ENCODE results near the gene HDAC5.
A peak's percentile ranks its signal among the peaks of the same experiment; 100 is the strongest.

HDAC5 gene

DNA sequence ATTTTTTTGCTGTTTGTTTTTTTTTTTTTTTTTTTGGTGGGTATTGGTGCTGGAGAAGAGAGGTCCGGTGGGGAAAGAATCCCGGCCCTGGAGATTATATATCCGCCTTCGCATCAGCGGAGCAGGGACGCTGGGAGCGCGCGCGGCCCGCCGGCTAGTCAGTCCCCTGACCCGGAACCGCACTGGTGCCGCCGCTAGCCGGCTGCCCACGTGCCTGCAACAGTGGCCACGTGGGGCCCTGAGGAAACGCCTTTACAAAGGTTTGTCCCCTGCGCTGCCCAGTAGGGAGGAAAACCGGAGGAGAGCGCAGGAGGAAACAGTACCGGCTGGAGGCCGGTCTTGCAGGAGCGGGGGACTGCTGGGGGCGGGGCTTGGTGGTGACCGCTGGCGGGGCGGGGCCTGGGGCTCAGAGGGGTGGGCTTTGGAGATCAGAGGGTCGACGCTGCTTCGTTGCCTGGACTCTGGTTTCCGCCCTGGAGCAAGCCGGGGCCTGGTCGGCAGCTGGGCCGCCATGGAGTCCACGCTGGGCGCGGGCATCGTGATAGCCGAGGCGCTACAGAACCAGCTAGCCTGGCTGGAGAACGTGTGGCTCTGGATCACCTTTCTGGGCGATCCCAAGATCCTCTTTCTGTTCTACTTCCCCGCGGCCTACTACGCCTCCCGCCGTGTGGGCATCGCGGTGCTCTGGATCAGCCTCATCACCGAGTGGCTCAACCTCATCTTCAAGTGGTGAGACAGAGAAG is 52.8 kb downstream of the HDAC5 start, which contains the start of gene G6PC3:
G6PC3 (plus strand) TSS at position 281 of the 743 bp plus-strand sequence; CDS start at position 512, 231 bp downstream.
- Histone ChIP-seq H3K9me3 (no peaks in the 10 kb centered on the region), H3K4me3 (peak within 1 kb of the TSS; percentile 80), H3K4me2 (peak within 1 kb of the TSS; percentile 95), H3K4me1 (peaks cover 50% of the 10 kb centered on the region), H3K27ac (peak within 1 kb of the TSS; percentile 90), H3K9ac (peak within 1 kb of the TSS; percentile 89), H3K27me3 (no peaks in the 10 kb centered on the region), H4K20me1 (peaks cover 10% of the 10 kb centered on the region), H3K36me3 (peaks cover 28% of the 10 kb centered on the region)
- no peak for TF ChIP-seq Cebpa-rat (IDR thresholded peaks at IDR 0.05)

DNA sequence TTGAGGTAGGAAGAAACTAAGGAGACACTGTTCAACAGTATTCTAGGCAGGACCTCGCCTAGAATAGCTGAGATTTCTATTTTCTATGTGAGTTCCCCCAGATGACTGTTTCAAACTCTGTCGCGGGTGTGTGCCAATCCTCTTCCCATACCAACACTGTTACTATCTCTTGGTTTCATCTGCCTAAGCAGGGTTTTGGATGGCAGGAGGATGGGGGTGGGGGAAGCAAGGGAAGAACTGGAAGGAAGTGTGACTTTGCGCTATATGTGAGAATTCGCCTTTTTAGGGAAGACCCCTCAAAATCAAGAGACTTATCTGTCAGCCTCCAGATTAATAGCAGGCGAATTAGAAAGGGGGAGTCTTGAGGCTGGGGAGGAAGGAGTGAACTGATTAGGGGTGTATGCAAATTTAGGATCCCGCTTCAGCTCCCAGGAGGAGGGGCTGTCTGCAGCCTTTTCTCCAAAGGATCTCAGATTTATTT is 53.4 kb downstream of the HDAC5 start:
- H3K27ac ChIP-seq: peak overlapping the region; percentile 90
- H3K4me3 ChIP-seq: peak overlapping the region; percentile 80
- no peak for TF ChIP-seq Cebpa-rat (IDR thresholded peaks at IDR 0.05)
- H3K4me1 ChIP-seq: peaks cover 56% of the 10 kb centered on the region
- no peaks in the 10 kb centered on the region for H3K9me3 ChIP-seq
- peaks cover 22% of the 10 kb centered on the region for H3K36me3 ChIP-seq
- peak overlapping the region; percentile 89 for H3K9ac ChIP-seq
- H4K20me1 ChIP-seq: peaks cover 16% of the 10 kb centered on the region
- H3K4me2 ChIP-seq: peak overlapping the region; percentile 95
- no peaks in the 10 kb centered on the region for H3K27me3 ChIP-seq

DNA sequence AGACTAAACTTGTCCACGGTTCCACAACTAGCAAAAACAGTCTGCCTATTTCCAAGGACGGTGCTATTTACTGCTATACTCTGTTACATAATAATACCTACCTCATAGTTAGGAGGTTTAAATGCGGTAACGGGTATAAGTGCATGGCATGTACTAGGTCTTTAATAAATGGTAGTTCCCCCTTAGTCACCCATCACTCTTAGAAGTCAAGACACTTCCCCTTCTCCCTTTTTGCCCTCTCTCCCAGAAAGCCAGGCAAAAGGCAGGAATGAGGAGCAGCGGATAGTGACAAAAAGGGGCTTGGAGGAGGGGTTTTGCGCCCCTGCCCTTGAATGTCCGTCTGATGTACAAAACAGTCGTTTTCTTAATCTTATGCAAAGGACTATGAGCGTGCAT is 55.9 kb downstream of the HDAC5 start:
- TF ChIP-seq Cebpa-rat (IDR thresholded peaks at IDR 0.05): no peak
- H3K4me3 ChIP-seq: no peak overlapping the region
- peaks cover 56% of the 10 kb centered on the region for H3K4me1 ChIP-seq
- H3K27ac ChIP-seq: peak overlapping the region; percentile 94; the same call in 1 of the 2 replicates
- H3K36me3 ChIP-seq: peaks cover 23% of the 10 kb centered on the region
- no peaks in the 10 kb centered on the region for H3K9me3 ChIP-seq
- peaks cover 35% of the 10 kb centered on the region for H4K20me1 ChIP-seq
- H3K4me2 ChIP-seq: peak overlapping the region; percentile 89
- no peak overlapping the region for H3K9ac ChIP-seq
- no peaks in the 10 kb centered on the region for H3K27me3 ChIP-seq

DNA sequence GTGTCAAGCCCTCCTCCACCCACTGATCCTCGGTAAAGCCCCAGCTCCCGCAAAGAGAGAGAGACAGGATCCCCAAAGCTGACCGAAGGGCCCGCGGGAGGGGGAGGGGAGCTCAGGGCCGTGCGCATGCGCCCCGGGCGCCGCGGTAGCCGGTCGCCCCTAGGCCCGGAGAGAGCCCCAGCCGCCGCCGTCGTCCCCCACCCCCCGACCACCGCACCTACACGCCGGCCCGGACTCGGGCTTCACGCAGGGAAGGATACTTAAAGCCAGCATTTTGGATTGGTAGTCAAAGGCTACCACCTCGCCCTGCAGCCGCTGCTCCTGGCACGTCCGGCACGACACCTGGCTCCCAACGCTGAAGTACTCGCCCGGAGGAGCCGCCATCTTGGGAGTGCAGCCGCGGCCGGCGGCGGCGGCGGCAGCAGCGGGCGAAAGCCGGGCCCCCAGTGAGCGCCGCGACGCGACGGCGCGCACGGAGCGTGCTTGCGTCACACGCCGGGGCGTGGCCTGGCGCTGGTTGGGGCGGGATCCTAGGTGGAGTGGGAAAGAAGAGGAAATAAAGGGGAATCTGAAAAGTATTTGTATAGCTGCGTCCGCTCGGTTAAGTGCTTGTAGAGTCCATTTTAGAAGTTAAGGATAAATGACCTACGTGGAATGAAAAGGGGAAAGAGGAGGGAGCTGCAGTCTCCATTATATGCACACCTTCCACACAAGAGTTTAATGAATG is 57.1 kb downstream of the HDAC5 start, which contains the start of gene LSM12:
LSM12 (minus strand) TSS at position 468 of the 727 bp plus-strand sequence; CDS start at position 384, 84 bp downstream.
- Histone ChIP-seq H3K27me3 (no peaks in the 10 kb centered on the region), H3K9ac (peak within 1 kb of the TSS; percentile 94), H3K36me3 (peaks cover 34% of the 10 kb centered on the region), H3K4me3 (peak within 1 kb of the TSS; percentile 85), H3K4me1 (peaks cover 44% of the 10 kb centered on the region), H3K4me2 (peak within 1 kb of the TSS; percentile 89), H4K20me1 (peaks cover 46% of the 10 kb centered on the region), H3K27ac (peak within 1 kb of the TSS; percentile 94), H3K9me3 (no peaks in the 10 kb centered on the region)
- peak; percentile 81 for TF ChIP-seq Cebpa-rat (IDR thresholded peaks at IDR 0.05)

DNA sequence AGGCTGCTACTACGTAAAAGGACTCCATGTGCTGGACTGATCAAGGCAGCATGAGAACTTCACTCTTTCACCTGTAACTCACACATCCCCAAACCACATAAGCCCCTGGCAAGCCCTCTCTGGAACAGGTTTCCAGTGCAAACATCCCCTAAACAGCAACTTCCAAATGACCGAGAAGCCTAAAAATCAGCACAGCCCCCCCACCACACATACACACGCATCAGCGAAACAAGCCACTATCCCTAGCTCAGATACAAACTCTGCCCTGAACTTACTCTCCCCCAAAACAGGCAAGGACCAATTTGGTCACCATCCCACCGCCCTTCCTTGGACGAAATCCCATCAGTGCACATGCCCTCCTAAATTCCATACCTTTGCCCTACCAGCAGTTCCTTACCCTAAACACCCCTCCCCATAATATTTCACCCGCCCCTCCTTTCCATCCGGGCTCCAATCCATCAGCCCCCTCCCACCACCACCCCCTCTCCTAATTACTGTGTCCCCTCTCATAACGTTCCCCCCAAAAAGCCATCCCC is 57.7 kb downstream of the HDAC5 start:
- peak overlapping the region; percentile 94 for H3K27ac ChIP-seq
- H4K20me1 ChIP-seq: peaks cover 53% of the 10 kb centered on the region
- H3K4me1 ChIP-seq: peaks cover 44% of the 10 kb centered on the region
- H3K9me3 ChIP-seq: no peaks in the 10 kb centered on the region
- peak overlapping the region; percentile 94 for H3K9ac ChIP-seq
- no peaks in the 10 kb centered on the region for H3K27me3 ChIP-seq
- peak overlapping the region; percentile 89 for H3K4me2 ChIP-seq
- TF ChIP-seq Cebpa-rat (IDR thresholded peaks at IDR 0.05): no peak
- H3K36me3 ChIP-seq: peaks cover 41% of the 10 kb centered on the region
- H3K4me3 ChIP-seq: peak overlapping the region; percentile 85

DNA sequence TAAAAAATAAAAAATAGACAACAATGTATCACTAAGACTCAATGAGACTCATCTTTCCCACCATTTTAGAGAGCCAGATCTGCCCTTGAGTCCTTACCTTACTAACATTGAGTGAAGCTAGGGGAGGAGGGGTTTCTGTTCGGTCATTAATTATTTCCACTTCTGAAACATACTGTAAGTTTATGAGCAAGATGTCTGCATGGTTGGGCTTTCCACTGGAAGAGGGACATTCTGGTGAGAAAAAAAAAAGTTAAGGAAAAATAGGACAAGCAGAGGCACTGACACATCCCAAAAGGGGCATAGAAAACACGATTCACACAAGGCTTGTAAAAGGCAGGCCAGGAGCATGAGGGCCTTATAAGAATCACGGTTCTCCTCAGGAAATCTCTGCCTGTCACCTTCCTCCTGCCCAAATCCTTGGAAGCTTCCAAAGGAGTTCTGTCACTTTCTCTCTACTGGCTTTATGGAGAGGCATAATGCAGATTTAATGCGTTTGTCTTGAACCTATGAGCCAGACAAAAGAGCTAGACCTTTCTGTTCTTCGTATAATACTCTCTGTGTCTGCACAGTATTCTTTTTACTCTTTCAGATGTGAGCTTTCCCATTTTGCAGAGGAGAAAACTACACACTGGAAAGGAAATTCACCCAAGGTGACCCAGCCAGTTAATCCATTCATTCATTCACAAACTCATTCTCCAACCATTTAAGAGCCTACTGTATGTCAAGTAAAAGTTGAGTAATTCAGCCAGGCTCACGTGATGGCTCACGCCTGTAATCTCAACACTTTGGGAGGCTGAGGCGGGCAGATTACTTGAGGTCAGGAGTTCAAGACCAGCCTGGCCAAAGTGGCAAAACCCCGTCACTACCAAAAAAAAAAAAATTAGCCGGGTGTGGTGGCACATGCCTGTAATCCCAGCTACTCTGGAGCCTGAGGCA is 59.5 kb downstream of the HDAC5 start:
- H4K20me1 ChIP-seq: peaks cover 70% of the 10 kb centered on the region
- H3K4me3 ChIP-seq: no peak overlapping the region
- no peaks in the 10 kb centered on the region for H3K27me3 ChIP-seq
- H3K9me3 ChIP-seq: no peaks in the 10 kb centered on the region
- H3K27ac ChIP-seq: no peak overlapping the region
- 0 out of 2 replicates have a peak overlapping the region, but pooled peaks have one; percentile 24 for H3K9ac ChIP-seq
- H3K4me2 ChIP-seq: peak overlapping the region; percentile 89
- no peak for TF ChIP-seq Cebpa-rat (IDR thresholded peaks at IDR 0.05)
- H3K4me1 ChIP-seq: peaks cover 32% of the 10 kb centered on the region
- peaks cover 58% of the 10 kb centered on the region for H3K36me3 ChIP-seq

DNA sequence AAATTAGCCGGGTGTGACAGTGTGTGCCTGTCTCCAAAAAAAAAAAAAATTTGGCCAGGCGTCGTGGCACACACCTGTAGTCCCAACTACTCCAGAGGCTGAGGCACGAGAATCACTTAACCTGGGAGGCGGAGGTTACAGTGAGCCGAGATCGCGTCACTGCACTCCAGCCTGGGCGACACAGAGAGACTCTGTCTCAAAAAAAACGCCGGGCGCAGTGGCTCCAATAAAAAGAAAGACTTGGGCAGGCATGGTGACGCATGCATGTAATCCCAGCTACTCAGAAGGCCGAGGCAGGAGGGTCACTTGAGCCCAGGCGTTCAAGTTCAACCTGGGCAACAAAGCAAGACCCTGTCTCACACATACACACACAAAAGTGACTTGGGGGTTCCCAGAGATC is 60.6 kb downstream of the HDAC5 start:
- Histone ChIP-seq H3K27ac (no peak overlapping the region), H3K4me1 (peaks cover 32% of the 10 kb centered on the region), H3K4me3 (no peak overlapping the region), H3K36me3 (peaks cover 69% of the 10 kb centered on the region), H3K4me2 (no peak overlapping the region), H3K9ac (0 out of 2 replicates have a peak overlapping the region, but pooled peaks have one; percentile 24), H4K20me1 (peaks cover 81% of the 10 kb centered on the region), H3K9me3 (no peaks in the 10 kb centered on the region), H3K27me3 (no peaks in the 10 kb centered on the region)
- TF ChIP-seq Cebpa-rat (IDR thresholded peaks at IDR 0.05): no peak

DNA sequence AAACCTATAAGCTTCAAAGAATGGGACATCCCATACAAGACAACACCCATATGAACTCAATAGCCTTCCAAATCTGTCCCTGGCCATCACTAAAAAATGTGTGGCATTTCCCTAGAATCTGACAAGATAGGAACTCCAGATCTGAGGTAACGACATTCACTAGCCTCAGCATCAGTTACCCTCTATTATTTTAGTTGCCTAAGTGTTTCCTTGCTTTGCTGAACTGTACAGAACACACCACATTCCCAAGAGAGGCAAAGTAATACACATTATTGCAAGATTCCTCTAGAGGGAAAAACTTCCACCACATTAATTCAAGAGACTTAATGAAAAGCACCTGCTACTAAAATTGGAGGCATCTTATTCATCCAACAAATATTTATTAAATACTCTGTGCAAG is 62.0 kb downstream of the HDAC5 start:
- H3K36me3 ChIP-seq: peaks cover 84% of the 10 kb centered on the region
- H3K27ac ChIP-seq: no peak overlapping the region
- peaks cover 93% of the 10 kb centered on the region for H4K20me1 ChIP-seq
- no peak overlapping the region for H3K9ac ChIP-seq
- no peak overlapping the region for H3K4me2 ChIP-seq
- no peak for TF ChIP-seq Cebpa-rat (IDR thresholded peaks at IDR 0.05)
- no peaks in the 10 kb centered on the region for H3K9me3 ChIP-seq
- H3K4me1 ChIP-seq: peaks cover 20% of the 10 kb centered on the region
- H3K4me3 ChIP-seq: no peak overlapping the region
- no peaks in the 10 kb centered on the region for H3K27me3 ChIP-seq
